Breast epithelium (tissue), 4 donors: ENCODE measurements around the gene ADAM12. TPM values are rescaled to one million over a fixed set of nuclear protein-coding genes. Genes with fewer than 3 reads are reported as not detected.

Experiments used
- DNase-seq, 2 donors: peaks; one replicate each; pipeline ENCODE4 v3.0.0-alpha.2; 2019; ENCODE audit warnings: low spot score in 2 of 2
- H3K27ac ChIP-seq, 2 donors: fragments of 200-600 bp; sonication (generic) in 1 of 2; one replicate each; pipeline ENCODE4 v1.5.1; 2016 to 2019; ENCODE audit warnings: mild to moderate bottlenecking in 1 of 2
- H3K27me3 ChIP-seq, 2 donors: fragments of 200-600 bp; sonication (generic) in 1 of 2; one replicate each; pipeline versions ENCODE4 v1.5.1 to v1.6.0; 2017 to 2019; ENCODE audit warnings: control low read depth in 1 of 2, mild to moderate bottlenecking in 1 of 2
- H3K36me3 ChIP-seq: fragments of 200-600 bp; one replicate; pipeline ENCODE4 v1.5.1; 2019
- H3K4me1 ChIP-seq, 2 donors: fragments of 200-600 bp; sonication (generic); one replicate each; pipeline ENCODE4 v1.5.1; 2016 to 2019; ENCODE audit warnings: control low read depth in 1 of 2
- H3K4me3 ChIP-seq, 3 donors: fragments of 200-600 bp; sonication (generic); 1 replicate in 2 of 3; 2 replicates in 1 of 3; pipeline ENCODE4 v1.5.1; 2016 to 2019; ENCODE audit warnings: mild to moderate bottlenecking in 3 of 3, moderate library complexity in 2 of 3
- H3K9me3 ChIP-seq, 2 donors: fragments of 200-600 bp; sonication (generic) in 1 of 2; one replicate each; pipeline ENCODE4 v1.5.1; 2016 to 2019; ENCODE audit warnings: control low read depth in 1 of 2
- CTCF ChIP-seq, 3 donors: fragments of 450-650 bp; IDR thresholded peaks; one replicate each; pipeline ENCODE4 v1.5.1; 2016 to 2017; ENCODE audit warnings: antibody characterized with exemption in 3 of 3, mild to moderate bottlenecking in 3 of 3, moderate library complexity in 3 of 3
- POLR2A ChIP-seq: fragments of 450-650 bp; IDR thresholded peaks from one replicate; pipeline ENCODE4 v1.6.1; 2016; ENCODE audit warnings: antibody characterized with exemption, mild to moderate bottlenecking, moderate library complexity
- POLR2AphosphoS5 ChIP-seq, 3 donors: sonication (generic); formaldehyde crosslinking; IDR thresholded peaks; one replicate each; pipeline ENCODE4 v1.6.1; 2017; ENCODE audit warnings: antibody characterized with exemption in 3 of 3
- intact Hi-C: fragments of 100-400 bp; cut with DNase I; formaldehyde crosslinking; loops from one replicate; pipeline ENCODE4 v1.15.1; 2023; ENCODE audit warnings: low total_unique reads
- total RNA-seq, 3 donors: library from RNA; depleted of rRNA; stranded (reverse); fragments of >200 nt; gene quantifications; one replicate each; pipeline ENCODE4 v1.1.0, GENCODE V29; 2016

Gene ADAM12
- total RNA-seq, 3 donors from 2014 or later: 8.6 to 16.4 (median 13.9) TPM

- intact Hi-C loops: no loop called here
- no peak for TF ChIP-seq POLR2A
- TF ChIP-seq POLR2AphosphoS5 (IDR thresholded peaks at IDR 0.05): no peak
- TF ChIP-seq CTCF (IDR thresholded peaks at IDR 0.05): no peak
Observed at GRCh38 chr10:126036515-126036914, 351.8 kb downstream of the ADAM12 start.

GRCh38 chr10:126034586-126034985, 353.7 kb downstream of the ADAM12 start:
- Histone ChIP-seq H3K36me3 (no peaks in the 10 kb centered on the region), H3K9me3 (peaks cover 0 to 12% of the 10 kb centered on the region in 2 donors), H3K27ac (no peak overlapping the region), H3K4me1 (no peaks in the 10 kb centered on the region), H3K27me3 (no peaks in the 10 kb centered on the region), H3K4me3 (no peak overlapping the region)
- no peak for DNase-seq
- intact Hi-C loops: no loop called here
- TF ChIP-seq POLR2A (no peak), POLR2AphosphoS5 (IDR thresholded peaks at IDR 0.05) (no peak), CTCF (IDR thresholded peaks at IDR 0.05) (no peak)

More at GRCh38 chr10:126036515-126036914, 351.8 kb downstream of the ADAM12 start:
- no peaks in the 10 kb centered on the region for H3K27me3 ChIP-seq
- H3K9me3 ChIP-seq: peaks cover 0 to 12% of the 10 kb centered on the region in 2 donors
- no peak for DNase-seq
- H3K4me1 ChIP-seq: no peaks in the 10 kb centered on the region
- no peaks in the 10 kb centered on the region for H3K36me3 ChIP-seq
- H3K4me3 ChIP-seq: no peak overlapping the region
- H3K27ac ChIP-seq: no peak overlapping the region

- intact Hi-C loops: no loop called here
- H3K9me3 ChIP-seq: peaks cover 5 to 35% of the 10 kb centered on the region in 2 donors
Observed at GRCh38 chr10:126029999-126030398, 358.3 kb downstream of the ADAM12 start.

GRCh38 chr10:126027692-126028091, 360.6 kb downstream of the ADAM12 start:
- no peaks in the 10 kb centered on the region for H3K27me3 ChIP-seq
- no peak for DNase-seq
- no peaks in the 10 kb centered on the region for H3K36me3 ChIP-seq
- no peak overlapping the region for H3K4me3 ChIP-seq
- intact Hi-C loops: no loop called here
- no peak overlapping the region for H3K27ac ChIP-seq
- H3K4me1 ChIP-seq: no peaks in the 10 kb centered on the region
- no peak for TF ChIP-seq POLR2A
- no peak for TF ChIP-seq POLR2AphosphoS5 (IDR thresholded peaks at IDR 0.05)
- TF ChIP-seq CTCF (IDR thresholded peaks at IDR 0.05): no peak
- peaks cover 5 to 22% of the 10 kb centered on the region in 2 donors for H3K9me3 ChIP-seq

More at GRCh38 chr10:126029999-126030398, 358.3 kb downstream of the ADAM12 start:
- H3K27me3 ChIP-seq: no peaks in the 10 kb centered on the region
- no peak for DNase-seq
- TF ChIP-seq CTCF (IDR thresholded peaks at IDR 0.05): no peak
- TF ChIP-seq POLR2AphosphoS5 (IDR thresholded peaks at IDR 0.05): no peak
- no peak for TF ChIP-seq POLR2A
- H3K36me3 ChIP-seq: no peaks in the 10 kb centered on the region
- H3K27ac ChIP-seq: no peak overlapping the region
- H3K4me1 ChIP-seq: no peaks in the 10 kb centered on the region
- no peak overlapping the region for H3K4me3 ChIP-seq

GRCh38 chr10:126022841-126023240, 365.4 kb downstream of the ADAM12 start:
- peaks cover 0 to 8% of the 10 kb centered on the region in 2 donors for H3K9me3 ChIP-seq
- H3K27ac ChIP-seq: no peak overlapping the region
- intact Hi-C loops: no loop called here
- H3K4me1 ChIP-seq: no peaks in the 10 kb centered on the region
- H3K4me3 ChIP-seq: no peak overlapping the region
- H3K27me3 ChIP-seq: no peaks in the 10 kb centered on the region
- DNase-seq: no peak
- no peak for TF ChIP-seq CTCF (IDR thresholded peaks at IDR 0.05)
- TF ChIP-seq POLR2A: no peak
- no peak for TF ChIP-seq POLR2AphosphoS5 (IDR thresholded peaks at IDR 0.05)
- H3K36me3 ChIP-seq: no peaks in the 10 kb centered on the region
